HUES64 (cell line): ENCODE measurements around the gene RALGPS1.

Experiments used
- H3K27ac ChIP-seq: 2 replicates; pipeline ENCODE4 v1.7.0; 2013; ENCODE audit warnings: low read depth, low read length, inconsistent platforms
- H3K27me3 ChIP-seq: 2 replicates; pipeline ENCODE4 v1.6.1; 2013; ENCODE audit warnings: mild to moderate bottlenecking, low read length; ENCODE audit not compliant: insufficient read depth
- H3K36me3 ChIP-seq: 2 replicates; pipeline ENCODE4 v1.6.1; 2013; ENCODE audit warnings: mild to moderate bottlenecking, low read length; ENCODE audit not compliant: insufficient read depth
- H3K4me1 ChIP-seq: 2 replicates; pipeline ENCODE4 v1.6.1; 2013; ENCODE audit warnings: mild to moderate bottlenecking, low read length, moderate library complexity; ENCODE audit not compliant: insufficient read depth
- H3K4me3 ChIP-seq: 2 replicates; pipeline ENCODE4 v1.5.1; 2013; ENCODE audit warnings: mild to moderate bottlenecking, low read length, moderate library complexity
- H3K9ac ChIP-seq: 2 replicates; pipeline ENCODE4 v1.6.1; 2013; ENCODE audit warnings: mild to moderate bottlenecking, low read depth, low read length
- H3K9me3 ChIP-seq: 2 replicates; pipeline ENCODE4 v1.6.1; 2013; ENCODE audit warnings: low read depth, low read length; ENCODE audit not compliant: insufficient read depth
- WGBS: fragments of 150-250, 120-280 bp; methylation state at CpG from one replicate; pipeline ENCODE4 v1.1.7; 2013; ENCODE audit warnings: missing lambda C conversion rate; 5-methylcytosine and 5-hydroxymethylcytosine counted together

Gene RALGPS1

GRCh38 chr9:127049044-127049443 lies 134.5 kb downstream of the RALGPS1 start:
- no peak overlapping the region for H3K27ac ChIP-seq
- no peaks in the 10 kb centered on the region for H3K4me1 ChIP-seq
- H3K27me3 ChIP-seq, result no peaks in the 10 kb centered on the region
- H3K4me3 ChIP-seq, result no peak overlapping the region
- H3K36me3 ChIP-seq, result no peaks in the 10 kb centered on the region
- 89% methylated on average over 4 of the region's 4 CpGs for WGBS
- H3K9ac ChIP-seq, result no peak overlapping the region
- no peaks in the 10 kb centered on the region for H3K9me3 ChIP-seq

- Histone ChIP-seq H3K4me3 (no peak overlapping the region), H3K4me1 (no peaks in the 10 kb centered on the region), H3K9ac (no peak overlapping the region), H3K9me3 (no peaks in the 10 kb centered on the region), H3K27ac (no peak overlapping the region), H3K27me3 (no peaks in the 10 kb centered on the region), H3K36me3 (no peaks in the 10 kb centered on the region)
- 96% methylated on average over 8 of the region's 8 CpGs for WGBS
These were observed 135.0 kb downstream of the RALGPS1 start for GRCh38 chr9:127049581-127049980.

- no peaks in the 10 kb centered on the region for H3K27me3 ChIP-seq
- H3K36me3 ChIP-seq, result no peaks in the 10 kb centered on the region
- WGBS, result 98% methylated on average over 3 of the region's 3 CpGs
- no peaks in the 10 kb centered on the region for H3K9me3 ChIP-seq
- no peak overlapping the region for H3K27ac ChIP-seq
- H3K4me1 ChIP-seq, result no peaks in the 10 kb centered on the region
- H3K9ac ChIP-seq, result no peak overlapping the region
- H3K4me3 ChIP-seq, result no peak overlapping the region
These were observed 135.6 kb downstream of the RALGPS1 start for GRCh38 chr9:127050152-127050551.

- H3K4me3 ChIP-seq, result no peak overlapping the region
- no peaks in the 10 kb centered on the region for H3K36me3 ChIP-seq
- H3K27me3 ChIP-seq, result no peaks in the 10 kb centered on the region
- no peaks in the 10 kb centered on the region for H3K9me3 ChIP-seq
- no peak overlapping the region for H3K9ac ChIP-seq
- H3K27ac ChIP-seq, result no peak overlapping the region
- 91% methylated on average over 7 of the region's 7 CpGs for WGBS
- H3K4me1 ChIP-seq, result no peaks in the 10 kb centered on the region
These were observed 136.0 kb downstream of the RALGPS1 start for GRCh38 chr9:127050591-127051001.

GRCh38 chr9:127051881-127052595 lies 137.5 kb downstream of the RALGPS1 start:
- no peaks in the 10 kb centered on the region for H3K9me3 ChIP-seq
- no peak overlapping the region for H3K9ac ChIP-seq
- no peak overlapping the region for H3K4me3 ChIP-seq
- 91% methylated on average over 8 of the region's 8 CpGs for WGBS
- no peak overlapping the region for H3K27ac ChIP-seq
- no peaks in the 10 kb centered on the region for H3K36me3 ChIP-seq
- no peaks in the 10 kb centered on the region for H3K4me1 ChIP-seq
- H3K27me3 ChIP-seq, result no peaks in the 10 kb centered on the region

GRCh38 chr9:127053057-127053821 lies 138.7 kb downstream of the RALGPS1 start:
- 94% methylated on average over 14 of the region's 14 CpGs for WGBS
- Histone ChIP-seq H3K4me3 (no peak overlapping the region), H3K27ac (no peak overlapping the region)

GRCh38 chr9:127053960-127054359 lies 139.4 kb downstream of the RALGPS1 start:
- no peak overlapping the region for H3K4me3 ChIP-seq

More at GRCh38 chr9:127053057-127053821, 138.7 kb downstream of the RALGPS1 start:
- Histone ChIP-seq H3K27me3 (no peaks in the 10 kb centered on the region), H3K4me1 (no peaks in the 10 kb centered on the region), H3K9me3 (no peaks in the 10 kb centered on the region), H3K36me3 (no peaks in the 10 kb centered on the region), H3K9ac (no peak overlapping the region)

GRCh38 chr9:127055745-127056402 lies 141.3 kb downstream of the RALGPS1 start:
- no peaks in the 10 kb centered on the region for H3K27me3 ChIP-seq
- no peak overlapping the region for H3K27ac ChIP-seq
- H3K4me1 ChIP-seq, result no peaks in the 10 kb centered on the region
- no peak overlapping the region for H3K9ac ChIP-seq
- no peak overlapping the region for H3K4me3 ChIP-seq
- H3K36me3 ChIP-seq, result no peaks in the 10 kb centered on the region
- no peaks in the 10 kb centered on the region for H3K9me3 ChIP-seq

More at GRCh38 chr9:127053960-127054359, 139.4 kb downstream of the RALGPS1 start:
- 94% methylated on average over 5 of the region's 5 CpGs for WGBS
- H3K27me3 ChIP-seq, result no peaks in the 10 kb centered on the region
- H3K9ac ChIP-seq, result no peak overlapping the region
- H3K27ac ChIP-seq, result no peak overlapping the region
- no peaks in the 10 kb centered on the region for H3K4me1 ChIP-seq
- no peaks in the 10 kb centered on the region for H3K36me3 ChIP-seq
- no peaks in the 10 kb centered on the region for H3K9me3 ChIP-seq

- Histone ChIP-seq H3K27ac (no peak overlapping the region), H3K4me3 (no peak overlapping the region), H3K27me3 (no peaks in the 10 kb centered on the region), H3K9me3 (no peaks in the 10 kb centered on the region), H3K4me1 (no peaks in the 10 kb centered on the region), H3K9ac (no peak overlapping the region), H3K36me3 (no peaks in the 10 kb centered on the region)
- WGBS, result 87% methylated on average over 3 of the region's 3 CpGs
These were observed 141.9 kb downstream of the RALGPS1 start for GRCh38 chr9:127056446-127056845.

- no peaks in the 10 kb centered on the region for H3K4me1 ChIP-seq
- no peaks in the 10 kb centered on the region for H3K27me3 ChIP-seq
- no peak overlapping the region for H3K27ac ChIP-seq
- no peaks in the 10 kb centered on the region for H3K36me3 ChIP-seq
- no peak overlapping the region for H3K4me3 ChIP-seq
- 88% methylated on average over 7 of the region's 7 CpGs for WGBS
- H3K9me3 ChIP-seq, result no peaks in the 10 kb centered on the region
- H3K9ac ChIP-seq, result no peak overlapping the region
These were observed 143.5 kb downstream of the RALGPS1 start for GRCh38 chr9:127058011-127058644.

- WGBS, result 96% methylated on average over 4 of the region's 4 CpGs
- Histone ChIP-seq H3K9ac (no peak overlapping the region), H3K27ac (no peak overlapping the region), H3K27me3 (no peaks in the 10 kb centered on the region), H3K36me3 (no peaks in the 10 kb centered on the region), H3K4me3 (no peak overlapping the region), H3K4me1 (no peaks in the 10 kb centered on the region), H3K9me3 (no peaks in the 10 kb centered on the region)
These were observed 144.1 kb downstream of the RALGPS1 start for GRCh38 chr9:127058645-127059021.
